HG02981 (cell line): Measurements from ENCODE around the gene CAB39L.
"Not testable (repeated sequence)": the region's sequence is repeated elsewhere in the genome, so short reads cannot be mapped to it uniquely, and the experiment has no call there.

ENCODE experiments used
- ATAC-seq: cut with Tn5 transposase; IDR thresholded peaks from one replicate; pipeline ENCODE4 v1.9.1; 2021; ENCODE audit warnings: mild to moderate bottlenecking, moderate library complexity; ENCODE audit not compliant: unreplicated experiment

Gene CAB39L

DNA sequence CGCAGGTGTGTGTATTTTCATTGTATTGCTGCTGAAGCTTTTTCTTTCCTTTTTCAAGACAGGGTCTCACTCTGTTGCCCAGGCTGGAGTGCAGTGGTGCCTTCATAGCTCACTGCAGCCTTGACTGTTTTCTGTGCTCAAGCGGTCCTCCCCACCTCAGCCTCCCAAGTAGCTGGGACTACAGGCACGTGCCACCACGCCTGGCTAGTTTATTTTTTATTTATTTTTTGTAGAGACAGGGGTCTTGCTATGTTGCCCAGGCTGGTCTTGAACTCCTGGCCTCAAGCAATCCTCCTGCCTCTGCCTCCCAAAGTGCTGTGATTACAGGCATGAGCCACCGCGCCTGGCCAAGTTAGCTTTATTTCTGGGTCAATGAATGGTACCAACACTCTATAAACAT lies 149.1 kb downstream of the CAB39L start:
- ATAC-seq, result not testable (repeated sequence)

DNA sequence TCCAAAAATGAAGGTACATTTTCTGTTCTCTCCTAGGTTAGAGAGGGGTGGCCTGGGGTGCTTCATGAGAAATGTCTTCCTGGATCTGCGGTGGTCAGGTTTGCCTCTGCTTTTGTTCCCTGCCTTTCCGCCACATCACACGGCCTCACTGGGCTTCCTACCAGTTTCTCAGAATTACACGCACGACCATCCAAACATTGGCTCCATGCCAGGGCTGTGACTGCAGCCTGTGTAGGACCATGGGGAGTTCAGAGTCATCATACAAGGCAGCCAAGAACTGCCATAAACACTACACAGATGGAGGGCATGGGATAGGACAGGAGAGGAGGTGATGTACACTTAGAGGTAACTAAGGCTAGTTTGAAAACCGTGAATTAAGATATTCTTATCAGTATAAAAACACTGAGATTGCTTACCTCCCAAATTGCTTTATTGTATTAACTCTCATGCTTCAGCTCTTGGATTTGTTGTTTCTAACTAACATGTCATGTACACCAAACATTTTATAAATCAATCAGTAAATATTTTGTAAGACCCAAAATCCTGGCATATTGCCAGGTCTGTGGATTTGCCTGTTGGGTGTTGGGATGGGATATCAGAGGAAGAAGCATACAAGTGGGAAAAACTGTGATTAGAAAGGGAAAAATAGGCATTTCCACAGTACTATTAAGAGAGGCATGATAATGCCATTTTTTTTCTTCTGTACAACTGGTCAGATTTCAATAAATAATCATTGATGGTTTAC lies 150.9 kb downstream of the CAB39L start:
- ATAC-seq, result no peak

DNA sequence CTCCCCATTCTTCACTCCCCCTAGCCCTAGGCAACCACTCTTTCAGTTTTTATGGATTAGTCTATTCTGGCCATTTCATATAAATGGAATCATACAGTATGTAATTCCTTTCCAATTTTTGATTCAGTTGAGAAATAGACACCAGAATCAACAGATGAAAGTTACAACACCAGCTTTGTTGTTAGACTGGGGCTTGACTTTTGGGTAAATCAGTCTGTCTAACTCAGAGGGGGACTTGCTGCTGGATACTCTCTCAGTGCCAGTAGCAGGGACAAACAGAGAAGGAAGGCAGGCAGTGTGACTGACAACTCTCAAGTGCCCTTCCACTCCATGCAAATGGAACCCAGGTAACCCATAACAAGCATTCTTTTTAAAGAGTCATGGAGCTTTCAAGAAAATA lies 155.4 kb downstream of the CAB39L start:
- ATAC-seq, result no peak

DNA sequence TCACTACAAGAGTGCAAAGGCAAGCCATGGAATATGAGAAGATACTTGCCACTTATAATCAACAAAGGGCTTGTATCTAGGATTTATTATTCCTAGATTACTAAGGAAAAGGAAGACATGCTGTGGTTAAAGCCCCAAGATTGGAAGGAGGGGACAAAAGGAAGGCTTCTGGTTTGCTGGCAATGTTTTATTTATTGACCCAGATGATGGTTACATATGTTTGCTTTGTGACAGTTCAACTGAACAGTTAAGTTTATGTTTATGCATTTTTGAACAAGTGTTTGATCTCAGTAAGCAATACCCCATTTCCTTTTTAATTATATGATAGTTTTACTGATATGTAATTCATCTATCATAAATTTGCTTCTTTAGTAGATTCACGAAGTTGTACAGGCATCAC lies 155.9 kb downstream of the CAB39L start:
- ATAC-seq, result no peak

DNA sequence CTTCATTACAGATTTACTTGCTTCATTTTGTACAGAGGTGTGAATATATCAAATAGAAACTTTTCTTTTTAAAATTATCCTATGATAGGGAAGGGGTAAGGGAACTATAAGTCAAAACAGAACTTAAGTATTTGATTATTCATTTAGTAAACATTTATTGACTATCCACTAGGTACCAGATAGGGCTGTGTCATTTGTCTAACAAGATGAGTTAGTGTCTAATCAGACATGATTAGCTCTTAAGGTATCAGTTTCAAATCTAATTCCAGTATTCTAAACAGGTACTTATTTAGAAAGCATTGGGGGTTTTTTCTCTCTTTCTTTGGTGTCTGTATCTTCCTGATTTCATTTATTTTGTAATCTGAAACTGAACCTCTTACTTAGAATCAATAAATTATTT lies 164.0 kb downstream of the CAB39L start:
- ATAC-seq, result no peak

DNA sequence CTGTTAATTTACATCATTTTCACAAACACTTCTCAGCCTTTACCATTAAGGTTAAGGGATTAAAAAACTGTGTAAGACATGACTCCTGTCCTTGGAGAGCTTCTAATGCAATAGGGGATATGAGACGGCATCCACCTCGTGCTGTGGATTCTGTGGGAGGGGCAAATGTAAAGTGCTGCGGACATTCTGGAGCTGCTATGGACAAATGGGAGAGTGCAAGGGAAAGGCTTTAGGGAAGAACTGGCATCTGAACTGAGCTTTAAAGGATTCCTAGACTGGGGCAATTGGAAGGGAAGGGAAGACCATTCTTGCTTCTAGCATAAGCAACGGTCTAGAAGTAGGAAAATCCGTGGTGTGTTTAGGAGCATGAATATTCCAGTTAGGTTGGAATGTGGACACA lies 164.8 kb downstream of the CAB39L start:
- no peak for ATAC-seq

DNA sequence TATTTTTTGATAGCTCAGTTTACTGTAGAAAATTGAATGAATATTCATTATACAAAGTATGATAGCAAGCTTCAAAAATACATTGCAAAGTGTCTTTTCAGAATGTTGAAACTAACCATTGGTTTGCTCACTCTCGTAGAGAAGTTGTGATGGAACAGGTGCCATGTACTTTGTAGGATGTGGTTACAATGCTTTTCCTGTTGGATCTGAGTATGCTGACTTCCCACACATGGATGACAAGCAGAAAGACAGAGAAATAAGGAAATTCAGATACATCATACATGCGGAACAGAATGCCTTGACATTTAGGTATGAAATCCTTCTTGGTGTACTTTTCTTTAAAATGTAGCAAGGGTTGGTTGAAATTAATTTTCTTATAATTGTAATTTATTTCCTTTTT lies 165.7 kb downstream of the CAB39L start:
- ATAC-seq, result no peak

DNA sequence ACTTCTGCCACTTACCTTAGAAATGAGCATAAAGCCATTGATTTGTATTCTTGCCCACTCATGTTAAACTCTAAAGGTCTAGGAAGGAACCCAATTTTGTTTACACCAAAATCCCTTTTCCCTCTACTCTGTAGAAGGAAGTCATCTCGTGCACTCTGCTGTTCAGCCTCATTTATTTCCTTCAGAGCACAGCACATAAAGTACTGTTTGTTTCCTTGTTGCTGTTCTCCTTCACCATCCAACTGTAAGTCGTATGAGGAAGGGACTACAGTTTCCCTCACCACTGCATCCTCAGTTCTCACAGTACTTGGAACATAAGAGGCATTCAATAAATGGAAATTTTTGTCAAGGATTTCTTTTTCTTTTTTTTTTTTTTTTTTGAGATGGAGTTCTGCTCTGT lies 171.6 kb downstream of the CAB39L start:
- no peak for ATAC-seq

DNA sequence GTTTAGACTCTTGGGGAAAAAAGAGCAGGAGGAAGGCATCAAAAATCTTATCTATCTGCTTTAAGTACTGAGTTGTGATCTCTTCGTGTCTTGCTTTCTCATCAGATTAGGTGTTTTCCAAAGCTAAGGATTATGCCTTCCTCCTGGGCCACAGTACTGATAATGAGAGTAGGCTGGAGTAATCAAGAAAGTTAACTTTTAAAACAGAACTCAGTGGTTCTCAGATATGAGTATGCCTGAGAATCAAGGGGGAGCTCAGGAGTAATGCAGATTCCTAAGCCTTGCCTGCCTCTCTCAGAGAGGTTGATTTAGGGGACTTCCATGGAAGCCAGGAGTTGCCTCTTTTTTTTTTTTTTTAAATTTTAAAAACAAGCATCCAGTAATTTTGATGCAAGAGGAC lies 172.6 kb downstream of the CAB39L start:
- ATAC-seq, result no peak

DNA sequence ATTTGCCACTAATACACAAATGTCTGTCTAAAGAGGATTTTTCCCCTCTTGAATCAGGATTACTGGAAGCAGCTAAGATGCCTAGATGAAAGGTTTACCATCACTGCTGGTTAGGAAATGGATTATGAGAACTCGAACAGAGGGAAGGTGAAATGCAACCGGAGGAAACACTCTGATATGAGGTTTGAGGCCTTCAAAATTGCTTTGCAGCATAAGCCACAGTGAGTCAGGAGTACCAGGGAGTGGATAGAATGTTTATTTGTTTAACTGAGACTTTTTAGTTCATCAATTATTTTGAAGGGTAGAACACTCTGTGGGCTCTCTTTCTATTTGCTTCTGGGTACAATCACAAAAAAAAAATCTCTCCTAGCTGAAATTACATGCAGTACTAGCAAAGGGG lies 178.0 kb downstream of the CAB39L start:
- no peak for ATAC-seq

DNA sequence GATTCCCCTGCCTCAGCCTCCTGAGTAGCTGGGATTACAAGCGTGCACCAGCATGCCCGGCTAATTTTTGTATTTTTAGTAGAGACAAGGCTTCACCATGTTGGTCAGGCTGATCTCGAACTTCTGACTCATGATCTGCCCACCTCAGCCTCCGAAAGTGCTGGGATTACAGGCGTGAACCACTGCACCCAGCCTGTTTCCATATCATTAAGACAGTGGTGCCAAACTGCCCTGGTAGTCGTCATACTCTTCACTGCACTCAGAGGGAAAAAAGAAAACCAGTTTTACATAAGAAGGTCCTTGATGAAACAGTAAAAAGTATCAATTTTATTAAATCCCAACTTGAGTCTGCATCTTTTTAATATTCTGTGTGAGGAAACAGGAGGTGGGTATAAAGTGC lies 181.2 kb downstream of the CAB39L start:
- no peak for ATAC-seq

DNA sequence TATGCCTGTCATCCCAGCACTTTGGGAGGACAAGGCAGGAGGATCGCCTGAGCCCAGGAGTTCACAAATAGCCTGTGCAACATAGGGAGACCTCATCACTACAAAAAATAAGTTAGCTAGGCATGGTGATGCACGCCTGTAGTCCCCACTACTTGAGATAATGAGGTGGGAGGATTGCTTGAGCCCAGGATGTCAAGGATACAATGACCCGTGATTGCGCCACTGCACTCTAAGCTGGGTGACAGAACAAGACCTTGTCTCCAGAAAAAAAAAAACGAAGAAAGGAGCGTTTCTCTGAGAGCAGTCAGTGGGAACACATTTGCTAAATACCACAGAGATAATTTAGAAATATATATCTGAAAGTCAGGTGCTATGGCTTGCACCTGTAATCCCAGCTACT lies 184.3 kb downstream of the CAB39L start:
- no peak for ATAC-seq
